Esophagus muscularis mucosa (tissue), 4 donors: Measurements from ENCODE around the gene MSL1.

ENCODE experiments used
- CTCF ChIP-seq, 3 experiments: fragments of 200-600 bp in 2 of 3; fragments of 450-650 bp in 1 of 3; sonication (generic) in 2 of 3; IDR thresholded peaks; one replicate each; pipeline ENCODE4 v1.5.1; 2017 to 2019; ENCODE audit warnings: antibody characterized with exemption in 3 of 3, mild to moderate bottlenecking in 2 of 3, moderate library complexity in 1 of 3
- EP300 ChIP-seq: sonication (generic); formaldehyde crosslinking; IDR thresholded peaks from one replicate; pipeline ENCODE4 v1.6.1; 2017; ENCODE audit warnings: antibody characterized with exemption
- POLR2A ChIP-seq: fragments of 450-650 bp; IDR thresholded peaks from one replicate; pipeline ENCODE4 v1.6.1; 2017; ENCODE audit warnings: antibody characterized with exemption, moderate library complexity, mild to moderate bottlenecking, low read depth
- POLR2AphosphoS5 ChIP-seq, 2 donors: sonication (generic); formaldehyde crosslinking; IDR thresholded peaks; one replicate each; pipeline ENCODE4 v1.6.1; 2017; ENCODE audit warnings: antibody characterized with exemption in 2 of 2

DNA sequence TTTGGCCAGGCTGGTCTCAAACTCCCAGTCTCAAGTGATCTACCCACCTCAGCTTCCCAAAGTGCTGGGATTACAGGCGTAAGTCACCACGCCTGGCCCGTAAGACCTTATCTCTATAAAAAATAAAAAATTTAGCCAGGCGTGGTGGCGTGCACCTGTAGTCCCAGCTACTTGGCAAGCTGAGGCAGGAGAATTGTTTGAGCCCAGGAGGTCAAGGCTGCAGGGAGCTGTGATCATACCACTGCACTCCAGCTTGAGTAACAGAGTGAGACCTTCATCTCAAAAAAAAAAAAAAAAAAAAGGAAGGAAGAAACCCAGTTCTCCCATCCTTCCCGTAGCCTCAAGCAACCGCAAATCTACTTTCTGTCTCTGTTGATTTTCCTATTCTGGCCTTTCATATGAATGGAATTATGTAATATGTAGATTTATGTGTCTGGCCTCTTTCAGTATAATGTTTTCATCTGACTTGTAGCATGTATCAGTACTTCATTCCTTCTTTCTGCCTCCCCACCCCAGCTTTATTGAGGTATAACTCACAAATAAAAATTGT, 29.7 kb downstream of the MSL1 start:
- TF ChIP-seq CTCF (IDR thresholded peaks at IDR 0.05) (no peak), POLR2AphosphoS5 (IDR thresholded peaks at IDR 0.05) (no peak), POLR2A (no peak), EP300 (no peak)
